Right atrium auricular region (tissue), 2 donors: Measurements from ENCODE around the gene SLCO6A1. TPM values are rescaled to one million over a fixed set of nuclear protein-coding genes. Genes with fewer than 3 reads are reported as not detected.

ENCODE experiments used
- DNase-seq: peaks from one replicate; pipeline ENCODE4 v3.0.0-alpha.2; 2019; ENCODE audit warnings: low spot score
- H3K27ac ChIP-seq, 2 donors: fragments of 200-600 bp; sonication (generic); 1 replicate in 1 of 2; 2 replicates in 1 of 2; pipeline ENCODE4 v1.5.1; 2016 to 2019
- H3K27me3 ChIP-seq, 2 donors: fragments of 200-600 bp; sonication (generic); one replicate each; pipeline versions ENCODE4 v1.5.1 to v1.6.0; 2017 to 2019
- H3K36me3 ChIP-seq: fragments of 200-600 bp; sonication (generic); one replicate; pipeline ENCODE4 v1.5.1; 2016
- H3K4me1 ChIP-seq, 2 donors: fragments of 200-600 bp; sonication (generic); one replicate each; pipeline versions ENCODE4 v1.5.1 to v1.6.0; 2017 to 2019
- H3K4me3 ChIP-seq, 2 donors: fragments of 200-600 bp; sonication (generic); 1 replicate in 1 of 2; 2 replicates in 1 of 2; pipeline ENCODE4 v1.5.1; 2017 to 2019; ENCODE audit warnings: mild to moderate bottlenecking in 1 of 2, moderate library complexity in 1 of 2
- H3K9me3 ChIP-seq, 2 donors: fragments of 200-600 bp; sonication (generic); one replicate each; pipeline ENCODE4 v1.5.1; 2019
- CTCF ChIP-seq, 2 donors: fragments of 200-600 bp; sonication (generic); IDR thresholded peaks; one replicate each; pipeline ENCODE4 v1.5.1; 2019; ENCODE audit warnings: antibody characterized with exemption in 2 of 2
- total RNA-seq, 2 donors: library from RNA; depleted of rRNA; stranded (reverse); fragments of >200 nt; gene quantifications; one replicate each; pipeline ENCODE4 v1.1.0, GENCODE V29; 2016

The SLCO6A1 gene
- total RNA-seq, 2 donors from 2014 or later, result not detected

GRCh38 chr5:102433473-102433872, 65.3 kb downstream of the SLCO6A1 start:
- TF ChIP-seq CTCF (IDR thresholded peaks at IDR 0.05), result no peak
- Histone ChIP-seq H3K27me3 (no peaks in the 10 kb centered on the region), H3K4me3 (no peak overlapping the region), H3K27ac (no peak overlapping the region), H3K36me3 (no peaks in the 10 kb centered on the region), H3K4me1 (no peaks in the 10 kb centered on the region), H3K9me3 (no peaks in the 10 kb centered on the region)
- no peak for DNase-seq

- no peak for DNase-seq
- Histone ChIP-seq H3K27me3 (no peaks in the 10 kb centered on the region), H3K27ac (no peak overlapping the region), H3K4me1 (no peaks in the 10 kb centered on the region), H3K4me3 (no peak overlapping the region), H3K9me3 (no peaks in the 10 kb centered on the region), H3K36me3 (no peaks in the 10 kb centered on the region)
- no peak for TF ChIP-seq CTCF (IDR thresholded peaks at IDR 0.05)
These were observed 77.2 kb downstream of the SLCO6A1 start for GRCh38 chr5:102421647-102422046.

DNA sequence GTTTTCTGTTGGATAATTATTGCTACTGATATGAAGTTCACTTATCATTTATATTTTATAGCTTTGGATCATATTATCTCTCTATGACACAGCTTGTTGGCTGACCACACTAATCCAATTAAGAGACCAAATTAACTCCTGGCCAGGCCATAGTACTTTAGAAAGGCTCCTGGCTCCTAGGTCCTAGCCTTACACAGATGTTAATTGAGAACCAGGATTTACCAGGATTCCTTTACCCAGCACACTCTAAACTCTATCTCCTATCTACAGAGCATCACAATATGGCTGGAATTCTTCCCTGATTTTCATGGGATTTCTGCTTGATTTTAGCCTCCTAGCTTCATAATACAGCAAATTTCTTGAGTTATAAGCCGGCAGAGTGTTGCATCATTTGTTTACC, 80.3 kb downstream of the SLCO6A1 start:
- no peak overlapping the region for H3K4me3 ChIP-seq
- H3K27ac ChIP-seq, result no peak overlapping the region
- H3K4me1 ChIP-seq, result no peaks in the 10 kb centered on the region
- no peaks in the 10 kb centered on the region for H3K27me3 ChIP-seq
- no peaks in the 10 kb centered on the region for H3K9me3 ChIP-seq
- H3K36me3 ChIP-seq, result no peaks in the 10 kb centered on the region
- TF ChIP-seq CTCF (IDR thresholded peaks at IDR 0.05), result no peak
- no peak for DNase-seq

- no peaks in the 10 kb centered on the region for H3K9me3 ChIP-seq
- H3K27me3 ChIP-seq, result no peaks in the 10 kb centered on the region
- no peak overlapping the region for H3K27ac ChIP-seq
- DNase-seq, result no peak
- H3K36me3 ChIP-seq, result no peaks in the 10 kb centered on the region
- H3K4me3 ChIP-seq, result no peak overlapping the region
- no peak for TF ChIP-seq CTCF (IDR thresholded peaks at IDR 0.05)
- H3K4me1 ChIP-seq, result no peaks in the 10 kb centered on the region
These were observed 84.4 kb downstream of the SLCO6A1 start for GRCh38 chr5:102414448-102414847.

DNA sequence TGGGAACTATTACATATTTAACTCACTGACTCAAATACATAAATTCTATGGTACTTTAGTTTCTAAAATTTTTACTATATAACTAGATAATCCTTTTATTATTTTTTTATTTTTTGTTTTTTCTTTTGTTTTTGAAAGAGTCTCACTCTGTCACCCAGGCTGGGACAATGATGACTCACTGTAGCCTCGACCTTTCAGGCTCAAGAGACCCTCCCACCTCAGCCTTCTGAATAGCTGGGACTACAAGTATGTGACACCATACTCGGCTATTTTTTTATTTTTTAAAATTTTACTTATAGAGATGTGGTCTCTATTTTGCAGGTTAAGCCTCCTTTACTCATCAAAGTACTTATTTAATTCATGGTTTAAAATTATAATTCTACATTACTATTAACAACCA, 110.6 kb downstream of the SLCO6A1 start:
- no peak for DNase-seq
- no peaks in the 10 kb centered on the region for H3K27me3 ChIP-seq
- no peak for TF ChIP-seq CTCF (IDR thresholded peaks at IDR 0.05)
- H3K36me3 ChIP-seq, result no peaks in the 10 kb centered on the region
- peaks cover 0 to 15% of the 10 kb centered on the region in 2 donors for H3K9me3 ChIP-seq
- no peaks in the 10 kb centered on the region for H3K4me1 ChIP-seq
- H3K4me3 ChIP-seq, result no peak overlapping the region
- H3K27ac ChIP-seq, result no peak overlapping the region

DNA sequence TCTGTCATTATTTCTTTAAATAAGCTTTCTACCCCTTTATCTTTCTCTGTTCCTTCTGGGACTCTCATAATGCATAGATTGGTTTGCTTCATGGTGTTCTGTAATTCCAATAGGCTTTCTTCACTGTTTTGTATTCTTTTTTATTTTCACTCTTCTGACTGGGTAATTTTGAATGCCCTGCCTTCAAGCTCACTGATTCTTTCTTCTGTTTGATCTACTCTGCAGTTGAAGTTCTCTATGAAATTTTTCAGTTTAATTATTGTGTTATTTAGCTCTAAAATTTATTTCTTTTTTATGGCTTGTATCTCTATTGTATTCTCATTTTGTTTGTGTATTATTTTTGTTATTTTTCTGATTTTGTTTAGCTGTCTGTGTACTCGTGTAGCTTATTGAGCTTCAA, 113.4 kb downstream of the SLCO6A1 start:
- H3K9me3 ChIP-seq, result peaks cover 0 to 15% of the 10 kb centered on the region in 2 donors
- H3K36me3 ChIP-seq, result no peaks in the 10 kb centered on the region
- H3K4me1 ChIP-seq, result no peaks in the 10 kb centered on the region
- H3K27ac ChIP-seq, result no peak overlapping the region
- TF ChIP-seq CTCF (IDR thresholded peaks at IDR 0.05), result no peak
- no peak for DNase-seq
- H3K27me3 ChIP-seq, result no peaks in the 10 kb centered on the region
- H3K4me3 ChIP-seq, result no peak overlapping the region
